GM12878 (cell line): ENCODE data around the gene RAI14. TPM values are rescaled to one million over a fixed set of nuclear protein-coding genes. Genes with fewer than 3 reads are reported as not detected.

Source experiments
- ATAC-seq: fragments of 200-7000 bp; cut with Tn5 transposase; 3 replicates; pipeline ENCODE4 v1.9.1; 2020; ENCODE audit warnings: mild to moderate bottlenecking, moderate library complexity
- BruUV-seq: library from RNA; stranded (reverse); fragments of 400-500 nt; replicated peaks from 2 replicates; lab custom pipeline; 2021; lab: Mats Ljungman, UMichigan
- CTCF ChIA-PET: fragments of 300-600 bp; sonication (Branson Sonifier 250); formaldehyde crosslinking; extraction: SDS; loops from one replicate; lab custom pipeline; 2021; ENCODE audit warnings: inconsistent platforms; lab: Yijun Ruan, JAX
- POLR2A ChIA-PET: fragments of 350-600 bp; formaldehyde crosslinking; extraction: SDS; loops from one replicate; lab custom pipeline; 2021; ENCODE audit warnings: inconsistent platforms; lab: Charles Lee
- RAD21 ChIA-PET: fragments of 300-600 bp; sonication (Branson Sonifier 250); formaldehyde crosslinking; loops from one replicate; lab custom pipeline; 2023; ENCODE audit warnings: antibody characterized with exemption; ENCODE audit not compliant: unreplicated experiment; lab: Charles Lee
- SMC1A ChIA-PET: fragments of 300-600 bp; sonication (Branson Sonifier 250); formaldehyde crosslinking; loops from one replicate; lab custom pipeline; 2023; ENCODE audit not compliant: unreplicated experiment, uncharacterized antibody; lab: Charles Lee
- DNase-seq: peaks from one replicate; pipeline ENCODE4 v3.0.0-alpha.2; 2011; ENCODE audit warnings: low read depth, low spot score
- FAIRE-seq: peaks from 3 replicates; lab custom pipeline; 2011; peaks lifted over from hg19 to GRCh38; lab: Jason Lieb, UNC
- H2AFZ ChIP-seq: 2 replicates; pipeline ENCODE4 v1.6.0; 2011; ENCODE audit warnings: low read depth, low read length, control low read depth; ENCODE audit not compliant: control insufficient read depth
- H3K27ac ChIP-seq: 2 replicates; pipeline ENCODE4 v1.5.1; 2011; ENCODE audit warnings: control low read depth; ENCODE audit not compliant: control insufficient read depth, insufficient read depth
- H3K27me3 ChIP-seq, 2 experiments: replicated peaks in 1 of 2; 2 replicates each; pipeline versions ENCODE4 v1.6.0 to v1.6.1; 2011; ENCODE audit warnings: low read length in 1 of 2; ENCODE audit not compliant: control insufficient read depth in 2 of 2, insufficient read depth in 2 of 2
- H3K36me3 ChIP-seq, 2 experiments: 2 replicates each; pipeline ENCODE4 v1.5.1; 2011; ENCODE audit warnings: low read length in 1 of 2; ENCODE audit not compliant: control insufficient read depth in 2 of 2, insufficient read depth in 2 of 2
- H3K4me1 ChIP-seq: 2 replicates; pipeline ENCODE4 v1.6.1; 2011; ENCODE audit warnings: mild to moderate bottlenecking, low read length, moderate library complexity, mixed read lengths; ENCODE audit not compliant: control insufficient read depth, insufficient read depth
- H3K4me2 ChIP-seq: 2 replicates; pipeline ENCODE4 v1.6.0; 2011; ENCODE audit warnings: control low read depth; ENCODE audit not compliant: control insufficient read depth, insufficient read depth
- H3K4me3 ChIP-seq: fragments of 200-600 bp; sonication (generic); 2 replicates; pipeline ENCODE4 v1.5.1; 2016
- H3K79me2 ChIP-seq: 2 replicates; pipeline ENCODE4 v1.6.0; 2011; ENCODE audit warnings: low read length; ENCODE audit not compliant: control insufficient read depth, insufficient read depth
- H3K9ac ChIP-seq: 2 replicates; pipeline ENCODE4 v1.8.0; 2011; ENCODE audit warnings: low read length, control low read depth, mixed read lengths; ENCODE audit not compliant: control insufficient read depth, insufficient read depth
- H3K9me3 ChIP-seq: replicated peaks from 3 replicates; pipeline ENCODE4 v1.5.1; 2011; ENCODE audit warnings: mild to moderate bottlenecking, low read length; ENCODE audit not compliant: control insufficient read depth, insufficient read depth
- H4K20me1 ChIP-seq: 2 replicates; pipeline ENCODE4 v1.6.0; 2011; ENCODE audit not compliant: control insufficient read depth, insufficient read depth
- YBX1 ChIP-seq: fragments of 450-650 bp; IDR thresholded peaks from 2 replicates; pipeline ENCODE4 v1.6.1; 2016; ENCODE audit warnings: antibody characterized with exemption
- WGBS: methylation state at CpG from one replicate; pipeline ENCODE4 v1.1.6; 2016; ENCODE audit warnings: low lambda C conversion rate; ENCODE audit not compliant: insufficient replicate concordance, insufficient coverage; ENCODE audit errors: missing lambda C conversion rate; 5-methylcytosine and 5-hydroxymethylcytosine counted together
- in situ Hi-C: fragments of 300-500 bp; cut with MboI; formaldehyde crosslinking; loops from 9 replicates; pipeline ENCODE4 v1.14.3; 2018; ENCODE audit warnings: mixed read lengths
- intact Hi-C: fragments of 100-400 bp; cut with micrococcal nuclease; formaldehyde crosslinking; loops from one replicate; pipeline ENCODE4 v1.14.2; 2022; ENCODE audit not compliant: unreplicated experiment
- polyA plus RNA-seq, 11 experiments: library from polyadenylated mRNA; depleted of rRNA in 4 of 11; unstranded in 6 of 11; stranded (reverse) in 5 of 11; fragments of >200 nt; fragmentation: Nextera tagmentation in 4 of 11; fragmentation: Illumina TruSeq in 1 of 11; extraction: Ambion mirVana in 4 of 11; extraction: Trizol in 1 of 11; gene quantifications; 1 replicate in 1 of 11; 2 replicates in 10 of 11; pipeline versions ENCODE4 v1.2.1 to v1.2.3, GENCODE V29; 2011 to 2016; ENCODE audit warnings: inconsistent platforms in 2 of 11, missing spikeins in 2 of 11, low read depth in 1 of 11
- total RNA-seq, 4 experiments: library from RNA; depleted of rRNA in 3 of 4; stranded (reverse); fragments of >200 nt in 3 of 4; fragmentation: Illumina TruSeq in 1 of 4; extraction: Trizol in 1 of 4; gene quantifications; 2 replicates each; pipeline versions ENCODE4 v1.2.1 to v1.2.3, GENCODE V29; 2013 to 2021
- TF ChIP-seq, protein P1 (sequence below): fragments of 450-650 bp; formaldehyde crosslinking; IDR thresholded peaks from 2 replicates; pipeline ENCODE4 v1.5.0; 2022; ENCODE audit warnings: mild to moderate bottlenecking, missing genetic modification characterization

The RAI14 gene
- total and polyA plus RNA-seq, 10 of the 15 experiments (the other 5 are each of a cell fraction or from before 2014, with no cell fraction given), result 0.18 to 4.6 (median 1.9) TPM

- TF ChIP-seq, protein P1, sequence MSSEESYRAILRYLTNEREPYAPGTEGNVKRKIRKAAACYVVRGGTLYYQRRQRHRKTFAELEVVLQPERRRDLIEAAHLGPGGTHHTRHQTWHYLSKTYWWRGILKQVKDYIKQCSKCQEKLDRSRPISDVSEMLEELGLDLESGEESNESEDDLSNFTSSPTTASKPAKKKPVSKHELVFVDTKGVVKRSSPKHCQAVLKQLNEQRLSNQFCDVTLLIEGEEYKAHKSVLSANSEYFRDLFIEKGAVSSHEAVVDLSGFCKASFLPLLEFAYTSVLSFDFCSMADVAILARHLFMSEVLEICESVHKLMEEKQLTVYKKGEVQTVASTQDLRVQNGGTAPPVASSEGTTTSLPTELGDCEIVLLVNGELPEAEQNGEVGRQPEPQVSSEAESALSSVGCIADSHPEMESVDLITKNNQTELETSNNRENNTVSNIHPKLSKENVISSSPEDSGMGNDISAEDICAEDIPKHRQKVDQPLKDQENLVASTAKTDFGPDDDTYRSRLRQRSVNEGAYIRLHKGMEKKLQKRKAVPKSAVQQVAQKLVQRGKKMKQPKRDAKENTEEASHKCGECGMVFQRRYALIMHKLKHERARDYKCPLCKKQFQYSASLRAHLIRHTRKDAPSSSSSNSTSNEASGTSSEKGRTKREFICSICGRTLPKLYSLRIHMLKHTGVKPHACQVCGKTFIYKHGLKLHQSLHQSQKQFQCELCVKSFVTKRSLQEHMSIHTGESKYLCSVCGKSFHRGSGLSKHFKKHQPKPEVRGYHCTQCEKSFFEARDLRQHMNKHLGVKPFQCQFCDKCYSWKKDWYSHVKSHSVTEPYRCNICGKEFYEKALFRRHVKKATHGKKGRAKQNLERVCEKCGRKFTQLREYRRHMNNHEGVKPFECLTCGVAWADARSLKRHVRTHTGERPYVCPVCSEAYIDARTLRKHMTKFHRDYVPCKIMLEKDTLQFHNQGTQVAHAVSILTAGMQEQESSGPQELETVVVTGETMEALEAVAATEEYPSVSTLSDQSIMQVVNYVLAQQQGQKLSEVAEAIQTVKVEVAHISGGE (CRISPR knock-in tag), result no peak
- TF ChIP-seq YBX1, result no peak
- CTCF ChIA-PET, result no interaction called here
- no peak overlapping the region for H3K9ac ChIP-seq
- WGBS, result 50% methylated on average over 4 of the region's 4 CpGs
- H4K20me1 ChIP-seq, result no peaks in the 10 kb centered on the region
- H3K9me3 ChIP-seq, result no peaks in the 10 kb centered on the region
- no peaks in the 10 kb centered on the region for H3K79me2 ChIP-seq
- RAD21 ChIA-PET, result interaction anchor here (1.1 kb wide), 1 partner anchor 220 kb away, joined by 3 read pairs; no protein-coding TSS in a partner anchor
- no peaks in the 10 kb centered on the region for H3K27me3 ChIP-seq
- H3K4me2 ChIP-seq, result no peak overlapping the region
- no peaks in the 10 kb centered on the region for H3K36me3 ChIP-seq
- ATAC-seq (no peak), DNase-seq (no peak), FAIRE-seq (no peak)
- no TSS peak for BruUV-seq
- in situ Hi-C loops, result no loop called here
- POLR2A ChIA-PET, result no interaction called here
- SMC1A ChIA-PET, result no interaction called here
- intact Hi-C loops, result no loop called here
- H3K4me3 ChIP-seq, result no peak overlapping the region
- no peak overlapping the region for H2AFZ ChIP-seq
- H3K4me1 ChIP-seq, result no peaks in the 10 kb centered on the region
- H3K27ac ChIP-seq, result no peak overlapping the region
Measured at GRCh38 chr5:34694685-34695084, 38.6 kb downstream of the RAI14 start.
